ENCODE measurements around the gene S100G.

- TF ChIP-seq POLR2AphosphoS5 (IDR thresholded peaks at IDR 0.05; ENCODE audit: insufficient read depth, low read depth, low read length) (no peak), POLR2A (IDR thresholded peaks at IDR 0.05; ENCODE audit: low read depth, low read length) (no peak), JUN (IDR thresholded peaks at IDR 0.05; ENCODE audit: borderline replicate concordance, insufficient read depth, insufficient read length, low read depth) (no peak), EZH2 (IDR thresholded peaks at IDR 0.05; ENCODE audit: borderline replicate concordance, low read depth, low read length, severe bottlenecking) (no peak), GATA2 (IDR thresholded peaks at IDR 0.05; ENCODE audit: insufficient read depth, insufficient read length, low read depth, low read length) (no peak), MYC (IDR thresholded peaks at IDR 0.05; ENCODE audit: low read depth, low read length) (no peak)
- TF ChIP-seq, protein P1, sequence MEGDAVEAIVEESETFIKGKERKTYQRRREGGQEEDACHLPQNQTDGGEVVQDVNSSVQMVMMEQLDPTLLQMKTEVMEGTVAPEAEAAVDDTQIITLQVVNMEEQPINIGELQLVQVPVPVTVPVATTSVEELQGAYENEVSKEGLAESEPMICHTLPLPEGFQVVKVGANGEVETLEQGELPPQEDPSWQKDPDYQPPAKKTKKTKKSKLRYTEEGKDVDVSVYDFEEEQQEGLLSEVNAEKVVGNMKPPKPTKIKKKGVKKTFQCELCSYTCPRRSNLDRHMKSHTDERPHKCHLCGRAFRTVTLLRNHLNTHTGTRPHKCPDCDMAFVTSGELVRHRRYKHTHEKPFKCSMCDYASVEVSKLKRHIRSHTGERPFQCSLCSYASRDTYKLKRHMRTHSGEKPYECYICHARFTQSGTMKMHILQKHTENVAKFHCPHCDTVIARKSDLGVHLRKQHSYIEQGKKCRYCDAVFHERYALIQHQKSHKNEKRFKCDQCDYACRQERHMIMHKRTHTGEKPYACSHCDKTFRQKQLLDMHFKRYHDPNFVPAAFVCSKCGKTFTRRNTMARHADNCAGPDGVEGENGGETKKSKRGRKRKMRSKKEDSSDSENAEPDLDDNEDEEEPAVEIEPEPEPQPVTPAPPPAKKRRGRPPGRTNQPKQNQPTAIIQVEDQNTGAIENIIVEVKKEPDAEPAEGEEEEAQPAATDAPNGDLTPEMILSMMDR (IDR thresholded peaks at IDR 0.05; ENCODE audit: extremely low read depth in 1 of 2, insufficient read depth in 1 of 2, low read depth in 1 of 2, low read length in 2 of 2) = no peak
- TF ChIP-seq, protein P2, sequence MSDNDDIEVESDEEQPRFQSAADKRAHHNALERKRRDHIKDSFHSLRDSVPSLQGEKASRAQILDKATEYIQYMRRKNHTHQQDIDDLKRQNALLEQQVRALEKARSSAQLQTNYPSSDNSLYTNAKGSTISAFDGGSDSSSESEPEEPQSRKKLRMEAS (IDR thresholded peaks at IDR 0.05; ENCODE audit: insufficient read depth, insufficient read length) = no peak
Observed at GRCh38 chrX:16604337-16604736, 45.6 kb upstream of the S100G start.
